Measurements from ENCODE around the gene KISS1R.

- TF ChIP-seq, protein P1, sequence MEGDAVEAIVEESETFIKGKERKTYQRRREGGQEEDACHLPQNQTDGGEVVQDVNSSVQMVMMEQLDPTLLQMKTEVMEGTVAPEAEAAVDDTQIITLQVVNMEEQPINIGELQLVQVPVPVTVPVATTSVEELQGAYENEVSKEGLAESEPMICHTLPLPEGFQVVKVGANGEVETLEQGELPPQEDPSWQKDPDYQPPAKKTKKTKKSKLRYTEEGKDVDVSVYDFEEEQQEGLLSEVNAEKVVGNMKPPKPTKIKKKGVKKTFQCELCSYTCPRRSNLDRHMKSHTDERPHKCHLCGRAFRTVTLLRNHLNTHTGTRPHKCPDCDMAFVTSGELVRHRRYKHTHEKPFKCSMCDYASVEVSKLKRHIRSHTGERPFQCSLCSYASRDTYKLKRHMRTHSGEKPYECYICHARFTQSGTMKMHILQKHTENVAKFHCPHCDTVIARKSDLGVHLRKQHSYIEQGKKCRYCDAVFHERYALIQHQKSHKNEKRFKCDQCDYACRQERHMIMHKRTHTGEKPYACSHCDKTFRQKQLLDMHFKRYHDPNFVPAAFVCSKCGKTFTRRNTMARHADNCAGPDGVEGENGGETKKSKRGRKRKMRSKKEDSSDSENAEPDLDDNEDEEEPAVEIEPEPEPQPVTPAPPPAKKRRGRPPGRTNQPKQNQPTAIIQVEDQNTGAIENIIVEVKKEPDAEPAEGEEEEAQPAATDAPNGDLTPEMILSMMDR (conservative IDR thresholded peaks at IDR 0.05 in 1 of 2, IDR thresholded peaks at IDR 0.05 in 1 of 2; ENCODE audit: extremely low read depth in 1 of 2, insufficient read depth in 1 of 2, low read depth in 1 of 2, low read length in 2 of 2), result no peak
- TF ChIP-seq EZH2 (IDR thresholded peaks at IDR 0.05; ENCODE audit: borderline replicate concordance, low read length), result no peak
Measured at GRCh38 chr19:941292-942132, 24.4 kb downstream of the KISS1R start.
